HG03064 (cell line): ENCODE measurements around the gene SEMA3E.
A peak's percentile ranks its signal among the peaks of the same experiment; 100 is the strongest.
"Not testable (repeated sequence)": the region's sequence is repeated elsewhere in the genome, so short reads cannot be mapped to it uniquely, and the experiment has no call there.

Experiments used
- ATAC-seq: cut with Tn5 transposase; IDR thresholded peaks from one replicate; pipeline ENCODE4 v1.9.1; 2021; ENCODE audit warnings: low read depth; ENCODE audit not compliant: unreplicated experiment

SEMA3E gene

GRCh38 chr7:83459101-83459929 is 189.6 kb downstream of the SEMA3E start:
- not testable (repeated sequence) for ATAC-seq

- peak; percentile 90 for ATAC-seq
These were observed 191.7 kb downstream of the SEMA3E start for GRCh38 chr7:83457022-83457892.

GRCh38 chr7:83456413-83456812 is 192.5 kb downstream of the SEMA3E start:
- no peak for ATAC-seq

DNA sequence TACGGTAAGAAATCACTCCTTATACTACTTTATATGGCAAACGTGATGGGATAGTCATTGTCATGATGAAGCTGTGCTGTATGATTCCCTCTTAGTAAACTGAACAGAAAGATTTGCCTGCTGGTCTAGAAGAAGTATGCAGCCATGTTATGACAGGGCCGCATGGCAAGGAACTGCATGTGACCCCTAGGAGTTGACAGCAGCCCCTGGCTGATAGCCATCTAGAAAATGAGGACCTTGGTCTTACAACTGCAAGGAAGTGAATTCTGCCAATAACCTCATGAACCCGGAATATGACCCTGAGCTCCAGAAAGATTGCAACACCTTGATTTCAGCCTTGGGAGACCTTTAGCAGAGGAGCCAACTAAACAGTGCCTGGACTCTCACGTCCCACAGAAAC is 193.3 kb downstream of the SEMA3E start:
- ATAC-seq, result no peak

- ATAC-seq, result no peak
These were observed 196.7 kb downstream of the SEMA3E start for GRCh38 chr7:83452256-83452655.

DNA sequence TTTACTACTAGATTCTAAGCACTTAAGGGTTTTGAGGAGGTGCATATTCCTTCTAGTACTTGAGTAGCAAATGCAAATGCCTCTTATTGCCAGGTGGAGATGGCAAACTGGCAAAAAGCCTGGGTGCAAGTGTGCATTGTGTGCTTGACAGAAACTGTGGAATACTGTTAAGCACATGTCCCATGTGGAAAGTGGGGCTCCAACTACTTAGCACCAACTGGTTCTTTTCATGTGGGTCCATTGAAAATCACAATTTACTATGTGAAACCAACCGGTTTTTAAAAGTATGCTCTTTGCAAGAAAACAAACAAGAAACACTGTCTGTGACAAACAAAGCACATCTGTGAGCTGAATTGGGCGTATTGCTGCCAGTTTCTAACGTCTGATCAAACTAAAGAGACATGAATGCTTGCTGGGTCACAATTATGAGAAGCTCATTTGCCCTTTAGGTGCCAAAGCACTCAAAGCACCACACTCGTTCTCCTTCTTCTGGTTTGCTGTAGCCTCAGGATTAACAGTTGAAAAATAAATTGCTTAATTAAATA is 197.4 kb downstream of the SEMA3E start:
- no peak for ATAC-seq

DNA sequence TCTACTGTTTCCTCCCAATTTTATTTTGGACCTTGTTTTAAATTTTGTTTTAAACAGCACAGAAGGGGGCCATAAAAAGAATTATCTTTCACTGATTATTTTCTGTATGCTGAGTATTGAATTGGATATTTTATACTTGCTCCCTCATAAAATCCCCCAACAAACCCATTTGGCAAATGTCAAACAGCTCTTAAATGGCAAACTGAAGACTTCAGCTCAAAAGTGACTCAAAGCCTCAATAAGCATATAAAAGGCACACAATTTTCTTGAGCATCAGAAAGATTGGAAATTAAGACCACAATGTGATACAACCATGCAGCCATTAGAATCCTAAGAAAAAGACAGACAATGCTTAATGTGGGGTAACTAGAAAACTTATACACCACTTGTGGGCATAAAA is 199.2 kb downstream of the SEMA3E start:
- no peak for ATAC-seq

DNA sequence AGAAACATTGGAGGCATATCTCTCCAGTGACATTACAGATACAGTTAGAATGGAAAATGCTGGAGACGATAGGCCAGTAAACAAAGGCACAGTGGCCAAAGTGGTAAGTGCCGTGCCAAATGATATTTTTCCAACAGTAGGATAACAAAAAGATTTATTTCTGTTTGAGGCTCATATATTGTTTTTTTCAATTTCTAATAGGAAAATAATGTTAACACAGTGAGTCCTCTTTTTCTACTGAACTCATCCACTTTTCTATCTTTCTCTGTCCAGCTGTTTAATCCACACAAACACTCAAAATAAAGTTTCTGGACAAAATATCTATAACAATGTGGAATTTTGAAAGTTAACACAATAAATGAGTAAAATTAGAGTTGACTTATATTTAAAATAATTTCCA is 201.3 kb downstream of the SEMA3E start:
- no peak for ATAC-seq

GRCh38 chr7:83446102-83446669 is 202.8 kb downstream of the SEMA3E start:
- ATAC-seq, result no peak

DNA sequence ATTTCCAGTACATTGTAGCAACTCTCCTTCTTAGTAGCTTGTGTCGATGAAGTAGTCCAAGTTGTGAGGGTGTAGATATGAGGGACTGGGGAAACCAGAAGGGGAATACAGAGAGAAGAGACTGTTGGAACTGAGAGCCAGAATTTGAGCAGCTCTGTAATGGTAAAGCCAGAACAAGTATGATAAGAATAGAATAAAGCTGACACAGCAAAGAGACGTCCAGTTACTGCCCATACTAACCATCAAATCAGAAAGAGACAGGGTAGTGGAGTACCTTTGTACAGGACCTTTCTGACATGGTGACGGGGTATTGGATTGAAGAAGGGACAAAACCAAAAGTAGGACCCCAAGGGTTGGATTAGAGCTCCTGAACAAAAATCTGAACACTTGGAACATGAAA is 206.0 kb downstream of the SEMA3E start:
- ATAC-seq, result no peak

DNA sequence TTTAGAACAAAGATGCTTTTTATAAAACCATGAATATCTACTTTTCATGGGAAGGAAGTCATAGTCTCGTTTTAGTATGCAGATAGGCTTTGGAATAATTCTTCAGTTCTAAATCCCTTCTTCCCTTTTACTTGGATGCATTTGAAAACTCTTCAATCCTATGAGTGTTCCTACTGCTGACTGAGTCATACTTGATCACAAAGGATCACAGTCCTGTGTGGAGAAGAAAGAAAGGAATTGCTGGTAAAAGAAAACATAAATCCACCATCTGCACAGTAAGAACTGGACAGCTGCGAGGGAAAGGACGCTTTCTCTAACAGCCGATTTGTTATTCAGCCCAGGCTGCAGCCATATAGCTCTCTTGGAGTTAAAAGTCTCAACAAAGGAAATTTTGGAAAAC is 209.9 kb downstream of the SEMA3E start:
- no peak for ATAC-seq

GRCh38 chr7:83430289-83430688 is 218.7 kb downstream of the SEMA3E start:
- not testable (repeated sequence) for ATAC-seq

GRCh38 chr7:83429493-83429892 is 219.4 kb downstream of the SEMA3E start:
- no peak for ATAC-seq

DNA sequence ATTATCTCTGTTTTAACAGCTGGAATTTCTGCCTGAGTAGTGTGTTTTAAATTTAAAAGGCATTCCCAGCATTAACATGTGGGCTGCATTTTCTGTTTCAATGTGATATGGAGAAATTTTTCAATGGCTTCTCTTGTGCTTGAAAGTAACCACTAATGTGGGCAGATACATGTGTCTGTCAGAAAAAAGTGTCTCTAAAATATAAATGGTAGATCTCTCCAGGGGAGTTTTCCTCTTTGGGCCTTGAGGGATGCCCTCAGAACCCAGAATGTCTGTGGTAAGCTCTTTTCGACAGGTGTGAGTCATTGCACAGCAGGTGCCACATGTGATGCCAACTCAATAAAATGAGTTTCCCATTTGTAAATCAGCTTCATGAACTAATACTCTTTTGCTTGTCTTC is 221.1 kb downstream of the SEMA3E start:
- no peak for ATAC-seq

- no peak for ATAC-seq
These were observed 222.6 kb downstream of the SEMA3E start for GRCh38 chr7:83426325-83426724.

- ATAC-seq, result no peak
These were observed 229.9 kb downstream of the SEMA3E start for GRCh38 chr7:83419013-83419412.

DNA sequence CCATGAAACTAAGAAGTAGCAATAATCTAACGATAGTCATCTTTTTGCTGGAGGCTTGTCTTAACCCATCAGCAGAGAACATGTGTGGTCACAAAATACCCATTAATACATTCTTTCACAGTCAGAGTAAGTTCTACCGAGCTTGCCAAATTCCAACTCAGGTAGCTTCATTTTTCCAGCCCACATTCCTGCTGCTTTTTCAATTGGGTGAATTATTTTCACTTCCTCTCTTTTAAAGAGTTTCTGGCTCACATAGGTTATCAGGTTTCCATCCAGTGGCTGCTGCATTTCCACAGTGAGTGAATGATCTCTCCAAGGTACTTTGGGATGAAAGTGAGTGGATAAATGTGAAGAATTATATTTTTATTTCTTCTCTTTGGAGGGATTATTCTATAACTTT is 233.1 kb downstream of the SEMA3E start:
- no peak for ATAC-seq

GRCh38 chr7:83414947-83415346 is 234.0 kb downstream of the SEMA3E start:
- no peak for ATAC-seq

DNA sequence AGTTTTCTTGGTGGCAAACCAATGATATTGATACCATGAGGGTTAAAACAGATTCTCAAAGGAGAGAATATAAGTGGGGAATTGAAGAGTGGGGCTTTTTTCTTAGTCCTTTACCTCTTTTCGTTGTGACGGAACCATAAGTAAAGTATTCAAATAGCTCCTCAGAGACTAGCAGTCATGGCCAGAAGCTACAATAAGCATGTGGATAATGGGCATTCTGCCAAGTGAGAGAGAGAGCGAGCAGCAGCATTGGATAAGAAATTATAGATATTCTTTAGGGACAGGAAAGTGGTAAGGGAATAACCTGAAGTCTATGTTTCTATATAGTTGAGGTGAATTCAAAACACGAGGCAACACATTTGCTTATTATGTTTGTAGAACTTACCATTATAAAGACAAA is 235.1 kb downstream of the SEMA3E start:
- ATAC-seq, result no peak

GRCh38 chr7:83413424-83413823 is 235.5 kb downstream of the SEMA3E start:
- no peak for ATAC-seq

DNA sequence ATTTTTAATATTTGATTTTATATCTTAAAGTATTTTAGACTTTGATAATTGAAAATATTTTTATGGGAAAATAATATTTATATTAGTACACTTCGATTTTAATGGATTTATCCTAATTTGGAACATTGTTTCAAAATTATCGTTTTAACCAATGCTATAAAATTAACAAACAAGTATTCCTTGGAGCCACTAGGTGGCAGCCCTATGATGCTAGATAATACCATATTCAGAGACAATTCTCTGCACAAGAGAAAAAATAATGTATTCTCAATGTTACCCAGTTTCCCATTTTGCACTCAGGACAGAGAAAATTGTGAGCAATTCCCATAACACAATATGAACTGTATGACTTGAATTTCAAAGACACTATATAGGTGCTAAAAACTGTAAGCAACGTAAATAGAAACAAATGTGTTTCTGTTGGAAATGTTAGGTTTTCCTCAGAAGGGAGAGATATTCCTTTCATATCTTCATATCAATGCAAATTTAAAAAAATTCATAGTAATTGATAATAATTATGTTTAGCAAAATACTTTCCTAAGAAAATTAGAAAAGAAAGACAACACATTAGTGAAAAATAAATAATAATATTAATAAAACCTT is 237.8 kb downstream of the SEMA3E start:
- no peak for ATAC-seq
